Small intestine (tissue), 7 donors: Measurements from ENCODE around the gene GBP3. TPM values are rescaled to one million over a fixed set of nuclear protein-coding genes. Genes with fewer than 3 reads are reported as not detected.

Experiments used
- DNase-seq, 2 donors: peaks; one replicate each; pipeline versions ENCODE4 v3.0.0 to v3.0.0-alpha.2; 2013
- FAIRE-seq: peaks from 2 replicates; lab custom pipeline; 2012; peaks lifted over from hg19 to GRCh38; lab: Jason Lieb, UNC
- H3K27ac ChIP-seq, 3 donors: one replicate each; pipeline ENCODE4 v1.5.1; 2013; ENCODE audit warnings: low read length in 2 of 3, mild to moderate bottlenecking in 2 of 3, control low read depth in 1 of 3, inconsistent platforms in 1 of 3, low read depth in 1 of 3, moderate library complexity in 1 of 3
- H3K27me3 ChIP-seq, 3 donors: one replicate each; pipeline ENCODE4 v1.6.1; 2013; ENCODE audit warnings: low read length in 3 of 3, inconsistent platforms in 1 of 3; ENCODE audit not compliant: control insufficient read depth in 3 of 3, insufficient read depth in 3 of 3
- H3K36me3 ChIP-seq, 3 donors: one replicate each; pipeline ENCODE4 v1.6.1; 2013; ENCODE audit warnings: low read length in 3 of 3, inconsistent platforms in 1 of 3, low read depth in 1 of 3, mild to moderate bottlenecking in 1 of 3, moderate library complexity in 1 of 3; ENCODE audit not compliant: control insufficient read depth in 3 of 3, insufficient read depth in 2 of 3
- H3K4me1 ChIP-seq, 3 donors: one replicate each; pipeline ENCODE4 v1.6.1; 2013; ENCODE audit warnings: low read length in 2 of 3, inconsistent platforms in 1 of 3, low read depth in 1 of 3, mild to moderate bottlenecking in 1 of 3, moderate library complexity in 1 of 3; ENCODE audit not compliant: control insufficient read depth in 3 of 3, insufficient read depth in 2 of 3
- H3K4me3 ChIP-seq, 3 donors: one replicate each; pipeline ENCODE4 v1.5.1; 2013; ENCODE audit warnings: low read length in 3 of 3, control low read depth in 1 of 3, inconsistent platforms in 1 of 3, low read depth in 1 of 3, mild to moderate bottlenecking in 1 of 3, moderate library complexity in 1 of 3
- H3K9me3 ChIP-seq, 2 donors: one replicate each; pipeline ENCODE4 v1.6.1; 2013; ENCODE audit warnings: low read depth in 1 of 2, low read length in 1 of 2; ENCODE audit not compliant: control insufficient read depth in 2 of 2, insufficient read depth in 1 of 2
- WGBS, 3 donors: extraction: QIAGEN DNeasy Blood & Tissue Kit; methylation state at CpG; one replicate each; pipeline ENCODE4 v1.1.7; 2013; 5-methylcytosine and 5-hydroxymethylcytosine counted together
- polyA plus RNA-seq, 4 donors: library from polyadenylated mRNA; stranded (reverse) in 3 of 4; unstranded in 1 of 4; fragments of 200-250 nt in 3 of 4; fragments of 120-200 nt in 1 of 4; gene quantifications; one replicate each; pipeline versions ENCODE4 v1.2.1 to v1.2.3, GENCODE V29; 2013
- donor health status: healthy with polysubstance abuse.
- donor health status: control.
- donor health status: control.
- donor health status: Bipolar disorder and iron deficiency.
- donor health status: healthy.

The GBP3 gene
- polyA plus RNA-seq, 4 donors = 13.8 to 119 (median 46.5) TPM

GRCh38 chr1:89001510-89001909 is 21.2 kb downstream of the GBP3 start:
- Histone ChIP-seq H3K27me3 (no peaks in the 10 kb centered on the region), H3K36me3 (peaks cover 3 to 17% (median 12%) of the 10 kb centered on the region in 3 donors), H3K4me1 (peaks cover 0 to 4% (median 0%) of the 10 kb centered on the region in 3 donors), H3K9me3 (peaks cover 0 to 6% of the 10 kb centered on the region in 2 donors), H3K4me3 (no peak overlapping the region), H3K27ac (no peak overlapping the region)
- DNase-seq = no peak
- FAIRE-seq = no peak

- H3K4me1 ChIP-seq = peaks cover 0 to 7% (median under 1%) of the 10 kb centered on the region in 3 donors
- H3K36me3 ChIP-seq = no peaks in the 10 kb centered on the region
- H3K4me3 ChIP-seq = no peak overlapping the region
- 0 to 3% (median 0%) methylated on average over 2 of the region's 2 CpGs for WGBS, 3 donors
- no peaks in the 10 kb centered on the region for H3K9me3 ChIP-seq
- no peak overlapping the region for H3K27ac ChIP-seq
- DNase-seq (peak; percentile 83 to 84), FAIRE-seq (peak; percentile 59)
- H3K27me3 ChIP-seq = no peaks in the 10 kb centered on the region
These were observed 23.9 kb downstream of the GBP3 start for GRCh38 chr1:88998716-88999115.

- Histone ChIP-seq H3K4me1 (peaks cover 6 to 18% (median 9%) of the 10 kb centered on the region in 3 donors), H3K36me3 (peaks cover 0 to 4% (median 0%) of the 10 kb centered on the region in 3 donors), H3K27ac (no peak overlapping the region), H3K4me3 (no peak overlapping the region), H3K27me3 (no peaks in the 10 kb centered on the region), H3K9me3 (no peaks in the 10 kb centered on the region)
- FAIRE-seq (no peak), DNase-seq (no peak)
- WGBS, 3 donors = 94 to 97% (median 95%) methylated on average over 1 of the region's 1 CpG
These were observed 32.2 kb downstream of the GBP3 start for GRCh38 chr1:88990426-88990825.

- WGBS, 3 donors = 68 to 89% (median 85%) methylated on average over 4 of the region's 4 CpGs
- Histone ChIP-seq H3K4me1 (peaks cover 8 to 14% (median 9%) of the 10 kb centered on the region in 3 donors), H3K4me3 (no peak overlapping the region)
These were observed 37.0 kb downstream of the GBP3 start for GRCh38 chr1:88985692-88986091.

GRCh38 chr1:88985032-88985431 is 37.6 kb downstream of the GBP3 start:
- WGBS, 3 donors = 11 to 34% (median 13%) methylated on average over 1 of the region's 1 CpG
- peaks cover 5 to 14% (median 9%) of the 10 kb centered on the region in 3 donors for H3K4me1 ChIP-seq
- no peak for FAIRE-seq
- no peaks in the 10 kb centered on the region for H3K9me3 ChIP-seq
- peak overlapping the region; percentile 59 to 73 (median 60) for H3K27ac ChIP-seq
- H3K4me3 ChIP-seq = no peak overlapping the region
- H3K27me3 ChIP-seq = no peaks in the 10 kb centered on the region
- peaks cover 0 to 12% (median 3%) of the 10 kb centered on the region in 3 donors for H3K36me3 ChIP-seq
- peak; percentile 41 to 43 for DNase-seq

More at GRCh38 chr1:88985692-88986091, 37.0 kb downstream of the GBP3 start:
- Histone ChIP-seq H3K36me3 (peaks cover 0 to 12% (median 3%) of the 10 kb centered on the region in 3 donors), H3K9me3 (no peaks in the 10 kb centered on the region), H3K27me3 (no peaks in the 10 kb centered on the region), H3K27ac (peak overlapping the region in 2 of 3 donors; percentile 52 to 59)
- FAIRE-seq (no peak), DNase-seq (no peak)

- WGBS, 3 donors = 67 to 76% (median 75%) methylated on average over 1 of the region's 1 CpG
- H3K9me3 ChIP-seq = no peaks in the 10 kb centered on the region
- peaks cover 5 to 14% (median 11%) of the 10 kb centered on the region in 3 donors for H3K4me1 ChIP-seq
- no peak for FAIRE-seq
- no peak overlapping the region for H3K4me3 ChIP-seq
- DNase-seq = no peak
- no peaks in the 10 kb centered on the region for H3K27me3 ChIP-seq
- H3K27ac ChIP-seq = peak overlapping the region; percentile 6 to 59 (median 22)
- peaks cover 0 to 12% (median 3%) of the 10 kb centered on the region in 3 donors for H3K36me3 ChIP-seq
These were observed 38.1 kb downstream of the GBP3 start for GRCh38 chr1:88984569-88984968.

GRCh38 chr1:88983791-88984559 is 38.7 kb downstream of the GBP3 start:
- DNase-seq (peak; percentile 69 to 81), FAIRE-seq (no peak)
- Histone ChIP-seq H3K4me1 (peaks cover 5 to 14% (median 9%) of the 10 kb centered on the region in 3 donors), H3K36me3 (peaks cover 0 to 12% (median 3%) of the 10 kb centered on the region in 3 donors), H3K27me3 (no peaks in the 10 kb centered on the region), H3K27ac (peak overlapping the region; percentile 6 to 59 (median 22)), H3K4me3 (no peak overlapping the region), H3K9me3 (no peaks in the 10 kb centered on the region)
- whole genome bisulfite sequencing, 3 donors = 51 to 79% (median 54%) methylated on average over 17 of the region's 17 CpGs

GRCh38 chr1:88982055-88982454 is 40.6 kb downstream of the GBP3 start:
- Histone ChIP-seq H3K36me3 (peaks cover 0 to 20% (median 3%) of the 10 kb centered on the region in 3 donors), H3K27ac (no peak overlapping the region), H3K27me3 (no peaks in the 10 kb centered on the region), H3K9me3 (no peaks in the 10 kb centered on the region), H3K4me1 (peaks cover 5 to 14% (median 9%) of the 10 kb centered on the region in 3 donors), H3K4me3 (no peak overlapping the region)
- DNase-seq = no peak
- FAIRE-seq = no peak
